DOHH2 (cell line): ENCODE results near the gene THRB.

Source experiments
- CTCF ChIP-seq: fragments of 200-600 bp; sonication (generic); IDR thresholded peaks from one replicate; pipeline ENCODE4 v1.5.1; 2014; ENCODE audit warnings: antibody characterized with exemption, mild to moderate bottlenecking, low read depth, low read length; ENCODE audit not compliant: poor library complexity, severe bottlenecking
- EZH2phosphoT487 ChIP-seq: fragments of 200-600 bp; sonication (generic); IDR thresholded peaks from 2 replicates; pipeline ENCODE4 v1.6.1; 2017; ENCODE audit warnings: borderline replicate concordance, mild to moderate bottlenecking, antibody characterized with exemption, low read length, moderate library complexity, mixed read lengths

GRCh38 chr3:24526640-24527212 is 32.1 kb upstream of the THRB start:
- no peak for TF ChIP-seq CTCF
- no peak for TF ChIP-seq EZH2phosphoT487
